HG03469 (cell line): Measurements from ENCODE around the gene WBP11.
"Not testable (repeated sequence)": the region's sequence is repeated elsewhere in the genome, so short reads cannot be mapped to it uniquely, and the experiment has no call there.

Experiments used
- ATAC-seq: cut with Tn5 transposase; IDR thresholded peaks from one replicate; pipeline ENCODE4 v1.9.1; 2021; ENCODE audit warnings: mild to moderate bottlenecking, moderate library complexity, moderate number of reproducible peaks; ENCODE audit not compliant: unreplicated experiment

The WBP11 gene

GRCh38 chr12:14774074-14774905 is 29.0 kb downstream of the WBP11 start:
- ATAC-seq, result peak; percentile 41

DNA sequence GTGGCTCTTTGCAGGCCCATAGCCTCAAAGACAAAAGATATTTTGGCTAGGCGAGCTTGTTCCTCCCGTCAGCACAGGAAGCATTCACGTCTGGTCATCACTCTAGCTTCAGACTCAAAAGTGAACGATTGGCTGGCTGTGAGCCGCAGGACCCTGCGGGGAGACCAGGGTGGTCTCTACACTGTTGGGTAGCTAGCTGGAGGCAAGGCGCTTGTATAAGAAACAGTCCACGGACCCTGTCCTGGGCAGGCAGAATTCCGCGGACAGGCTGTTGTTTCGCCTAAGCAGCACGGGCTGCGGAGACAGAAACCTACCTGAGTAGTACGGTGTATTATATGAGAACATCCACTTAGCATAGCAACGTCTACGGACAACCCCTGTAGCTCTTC is 29.6 kb downstream of the WBP11 start:
- no peak for ATAC-seq

DNA sequence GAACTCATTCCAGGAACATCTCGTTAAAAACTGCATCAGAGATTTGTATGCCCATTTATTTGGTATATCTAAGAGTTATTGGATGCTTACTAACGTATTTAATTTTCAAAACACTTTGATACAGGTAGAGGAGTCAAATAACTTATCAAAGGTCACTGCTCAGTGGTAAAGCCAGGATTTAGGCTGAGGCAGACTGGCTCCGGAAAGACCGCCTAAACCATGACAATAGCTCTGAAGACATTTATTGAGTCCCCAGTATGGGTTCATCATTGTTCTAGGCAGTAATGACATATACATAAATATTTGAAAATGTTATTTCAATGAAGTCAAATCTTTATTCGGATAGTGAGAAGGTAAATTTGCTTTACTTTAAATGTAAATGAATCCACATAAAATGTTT is 30.3 kb downstream of the WBP11 start:
- ATAC-seq, result no peak

GRCh38 chr12:14771651-14772137 is 31.6 kb downstream of the WBP11 start:
- no peak for ATAC-seq

DNA sequence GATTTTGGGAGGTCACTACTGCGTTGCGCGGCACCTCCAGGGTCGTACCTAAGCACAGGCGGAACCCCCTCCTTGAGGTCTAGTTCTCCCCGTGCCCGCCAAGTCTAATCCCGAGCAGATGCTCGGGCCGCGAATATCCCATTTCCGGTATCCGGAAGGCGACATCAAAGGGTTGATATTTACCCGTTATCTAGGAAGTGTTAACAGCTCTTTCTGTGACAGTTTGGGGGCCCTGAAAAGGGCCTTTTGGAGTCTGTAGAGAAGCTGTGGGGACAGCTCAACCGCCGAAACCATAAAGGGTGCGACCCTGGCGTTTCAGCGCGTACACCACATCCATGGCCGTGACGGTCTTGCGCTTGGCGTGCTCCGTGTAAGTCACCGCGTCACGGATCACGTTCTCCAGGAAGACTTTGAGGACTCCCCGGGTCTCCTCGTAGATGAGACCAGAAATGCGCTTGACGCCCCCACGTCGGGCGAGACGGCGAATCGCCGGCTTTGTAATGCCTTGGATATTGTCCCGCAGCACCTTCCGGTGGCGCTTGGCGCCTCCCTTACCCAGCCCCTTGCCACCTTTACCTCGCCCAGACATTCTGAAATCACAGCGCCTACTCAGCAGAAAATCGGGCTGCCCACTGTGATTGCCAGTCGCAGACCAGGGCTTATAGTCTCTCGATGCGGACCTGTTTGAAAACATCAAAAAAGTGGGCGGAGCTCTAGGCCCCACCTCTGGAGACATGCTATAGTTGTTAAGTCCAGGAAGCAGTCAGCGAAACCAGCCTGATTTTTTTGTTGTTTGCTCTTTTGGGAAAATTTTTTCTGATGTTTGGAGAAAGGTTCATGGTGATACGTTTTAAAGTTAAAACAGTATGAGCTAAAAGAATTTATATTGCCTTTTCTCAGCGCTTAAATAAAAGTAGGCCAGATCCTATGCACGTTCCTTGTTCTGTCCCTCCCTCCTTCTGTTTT is 32.5 kb downstream of the WBP11 start:
- peak; percentile 15 for ATAC-seq

- ATAC-seq, result peak; percentile 24
Observed at GRCh38 chr12:14769969-14770495, 33.2 kb downstream of the WBP11 start.

DNA sequence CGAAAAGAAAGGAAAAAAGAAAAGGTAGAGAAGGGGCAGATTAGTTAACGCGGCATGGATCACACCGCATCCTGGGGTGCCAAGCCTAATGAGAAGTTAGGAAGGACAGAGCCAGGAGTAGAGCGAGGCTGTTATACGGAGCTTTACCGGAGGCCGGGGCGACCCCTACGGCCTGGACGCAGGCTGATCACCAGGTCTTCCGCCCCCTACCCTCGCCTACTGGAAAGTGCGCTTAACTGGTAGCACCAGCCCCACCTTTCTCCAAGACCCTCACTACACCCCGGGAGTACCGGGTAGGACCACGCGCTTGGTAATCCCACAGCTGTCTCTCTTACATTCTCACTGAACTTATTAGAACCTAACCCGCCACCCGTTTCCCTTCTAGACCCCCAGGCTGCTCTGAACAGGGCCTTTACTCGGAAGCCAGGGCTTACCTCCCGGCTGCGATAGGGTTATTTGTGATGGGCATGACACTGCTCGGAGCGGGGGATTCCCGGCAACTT is 33.8 kb downstream of the WBP11 start:
- ATAC-seq, result no peak

- no peak for ATAC-seq
Observed at GRCh38 chr12:14768823-14769405, 34.4 kb downstream of the WBP11 start.

DNA sequence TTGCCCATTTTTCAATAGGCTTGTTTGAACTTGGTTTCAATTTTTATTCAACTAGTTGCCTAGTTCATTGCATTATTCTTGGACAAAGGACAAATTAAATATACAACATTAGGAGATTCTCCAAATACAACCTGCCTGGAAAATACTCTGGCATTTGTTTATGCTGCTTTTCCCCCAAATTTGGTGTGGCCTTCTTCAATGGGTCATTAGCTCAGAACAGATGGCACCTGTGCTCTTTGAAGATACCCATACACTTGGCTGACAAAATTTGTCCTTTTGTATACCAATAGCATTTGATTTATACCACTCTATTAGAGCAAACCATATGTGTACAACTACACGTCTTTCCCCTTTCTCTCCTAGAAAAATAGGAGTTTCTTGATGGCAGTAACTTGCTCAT is 35.7 kb downstream of the WBP11 start:
- ATAC-seq, result no peak

DNA sequence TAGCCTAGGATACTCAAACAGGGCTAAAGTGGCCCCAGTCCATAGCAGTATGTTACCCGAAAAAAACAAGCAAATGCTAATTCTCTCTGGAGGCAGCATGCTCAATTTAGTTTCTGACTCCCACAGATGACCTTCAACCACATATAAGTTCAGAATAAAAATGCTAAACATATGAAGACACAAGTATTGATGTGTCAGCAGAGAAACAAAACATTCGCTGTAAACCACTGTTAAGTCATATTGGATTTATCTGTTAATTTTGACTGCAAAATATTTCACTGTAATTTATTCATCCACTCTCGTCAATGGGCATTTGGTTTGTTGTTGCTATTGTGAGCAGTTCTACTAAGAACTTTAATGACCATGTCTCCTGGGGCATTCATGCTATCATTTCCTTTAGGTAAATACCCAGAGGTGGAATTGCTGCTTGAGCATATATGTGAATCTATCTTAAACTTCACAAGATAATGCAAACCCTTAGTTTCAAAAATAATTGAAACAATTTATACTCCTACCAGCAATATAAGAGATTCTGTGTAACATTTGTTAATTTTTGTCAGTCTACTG is 36.5 kb downstream of the WBP11 start:
- ATAC-seq, result no peak

DNA sequence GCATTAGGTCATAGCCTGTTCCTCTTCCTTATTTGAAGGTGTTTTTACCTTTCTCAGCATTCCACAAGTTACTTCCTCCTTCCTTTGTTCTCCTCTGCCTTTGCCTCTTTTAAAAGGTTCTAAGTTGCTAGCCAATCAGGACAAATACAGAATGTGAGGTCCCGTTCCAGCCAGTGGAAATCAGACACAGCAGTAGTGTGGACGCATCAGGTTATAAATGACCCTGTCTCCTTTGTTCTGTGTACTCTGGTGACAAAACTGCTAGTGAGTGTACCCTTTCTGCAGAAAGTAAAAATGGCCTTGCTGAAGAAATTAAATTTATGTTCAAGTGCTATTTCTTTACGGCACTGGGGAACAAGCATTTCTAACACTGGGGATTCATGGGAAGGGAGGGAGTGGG is 37.3 kb downstream of the WBP11 start:
- ATAC-seq, result not testable (repeated sequence)

GRCh38 chr12:14765398-14765797 is 37.9 kb downstream of the WBP11 start:
- ATAC-seq, result no peak

GRCh38 chr12:14759711-14760280 is 43.5 kb downstream of the WBP11 start:
- ATAC-seq, result not testable (repeated sequence)

DNA sequence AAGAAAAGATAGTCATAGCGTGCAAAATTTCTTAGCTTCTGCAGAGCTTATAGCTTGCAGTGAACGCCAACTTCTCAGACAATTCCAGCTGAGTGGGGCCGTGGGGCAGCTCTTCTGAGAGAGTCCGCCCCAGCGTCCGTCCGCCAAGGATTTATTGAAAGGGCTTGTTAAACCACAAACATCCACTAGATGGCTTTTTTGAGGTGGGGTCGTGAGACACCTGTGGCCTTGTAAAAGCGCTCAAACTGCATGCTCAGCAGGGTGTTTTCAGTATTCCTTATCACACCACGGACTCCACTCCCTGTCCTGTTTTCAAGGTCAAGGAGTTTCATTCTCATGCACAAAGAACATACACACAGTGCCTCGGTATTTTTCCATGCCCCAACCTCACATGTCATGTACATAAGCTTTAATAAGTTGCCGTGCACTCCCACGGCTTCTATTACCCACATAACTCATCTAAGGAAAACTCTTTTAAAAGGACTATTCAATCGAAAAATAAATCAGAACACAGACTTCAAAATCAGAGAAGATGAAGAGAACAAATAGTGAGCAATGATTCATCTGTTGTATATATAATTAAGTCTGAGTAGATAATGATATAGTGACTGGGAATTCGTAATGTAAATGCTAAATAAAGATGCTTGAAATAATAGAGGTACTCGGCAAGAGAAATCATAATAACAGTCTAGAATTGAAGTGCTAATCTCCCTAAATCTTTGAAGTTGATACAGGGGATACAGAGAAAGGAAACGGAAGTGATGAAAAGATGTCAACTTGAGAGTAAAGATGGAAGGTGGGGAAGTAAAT is 46.7 kb downstream of the WBP11 start:
- ATAC-seq, result no peak

DNA sequence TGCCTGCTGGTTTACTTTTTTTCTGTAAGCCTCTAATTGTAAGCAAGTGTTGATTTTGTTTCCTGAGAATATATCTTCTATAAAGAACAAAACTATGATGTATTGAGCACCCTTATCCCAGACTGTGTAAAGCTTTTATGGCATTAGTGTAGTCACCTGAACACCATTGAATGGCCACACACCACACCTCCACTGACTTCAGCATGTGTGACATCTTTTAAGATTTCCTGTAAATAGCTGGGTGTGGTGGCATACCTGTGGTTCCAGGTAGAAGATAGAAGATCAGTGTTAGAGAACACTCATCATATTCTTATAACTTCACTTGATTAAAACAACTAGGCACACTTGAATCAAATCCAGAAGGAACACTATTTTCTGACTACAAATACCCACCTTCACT is 51.3 kb downstream of the WBP11 start:
- no peak for ATAC-seq

GRCh38 chr12:14743061-14743460 is 60.2 kb downstream of the WBP11 start:
- ATAC-seq, result no peak

GRCh38 chr12:14741942-14742341 is 61.3 kb downstream of the WBP11 start:
- no peak for ATAC-seq

GRCh38 chr12:14741153-14741552 is 62.1 kb downstream of the WBP11 start:
- ATAC-seq, result no peak

GRCh38 chr12:14736441-14736840 is 66.8 kb downstream of the WBP11 start:
- not testable (repeated sequence) for ATAC-seq
